Testis (tissue), 2 donors: ENCODE results near the gene CERK.

Experiments
- CTCF ChIP-seq, 3 experiments: fragments of 450-650 bp in 2 of 3; fragments of 200-600 bp in 1 of 3; sonication (generic) in 1 of 3; IDR thresholded peaks; one replicate each; pipeline ENCODE4 v1.5.1; 2016 to 2019; ENCODE audit warnings: antibody characterized with exemption in 3 of 3, mild to moderate bottlenecking in 2 of 3, moderate library complexity in 1 of 3
- POLR2A ChIP-seq: fragments of 450-650 bp; IDR thresholded peaks from one replicate; pipeline ENCODE4 v1.6.1; 2017; ENCODE audit warnings: antibody characterized with exemption, mild to moderate bottlenecking, moderate library complexity

- TF ChIP-seq CTCF (IDR thresholded peaks at IDR 0.05) (no peak), POLR2A (no peak)
Observed at GRCh38 chr22:46649141-46650077, 88.6 kb downstream of the CERK start.
